HL-60 (cell line): Measurements from ENCODE around the gene STAB2.

Experiments
- CTCF ChIP-seq: IDR thresholded peaks from one replicate; pipeline ENCODE4 v1.5.1; 2011; ENCODE audit warnings: low read length, control low read depth, inconsistent platforms; ENCODE audit not compliant: insufficient read depth
- POLR2AphosphoS5 ChIP-seq: IDR thresholded peaks from 2 replicates; pipeline ENCODE4 v1.6.1; 2012; ENCODE audit warnings: low read depth

DNA sequence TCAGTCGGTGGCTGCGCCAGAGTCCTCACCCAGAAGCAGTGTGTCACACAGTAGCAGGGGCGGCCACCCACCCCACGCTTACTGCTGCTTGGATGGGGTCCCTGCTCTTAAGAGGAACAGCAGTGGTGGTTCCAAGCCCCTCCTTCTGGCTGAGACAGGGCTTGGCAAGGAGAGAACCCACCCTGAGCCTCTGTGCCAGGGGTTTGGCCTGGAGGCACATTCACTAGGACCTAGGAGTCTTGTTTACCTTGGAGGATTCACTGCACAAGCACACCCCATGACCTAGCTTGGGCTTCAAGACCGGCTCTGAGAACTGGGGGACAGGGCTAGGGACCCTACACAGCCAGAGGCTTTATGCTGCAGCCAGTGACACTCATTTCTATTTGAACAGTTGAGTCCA, 175.4 kb downstream of the STAB2 start:
- no peak for TF ChIP-seq CTCF
- no peak for TF ChIP-seq POLR2AphosphoS5
